ENCODE data around the gene KNDC1.

Gene KNDC1

DNA sequence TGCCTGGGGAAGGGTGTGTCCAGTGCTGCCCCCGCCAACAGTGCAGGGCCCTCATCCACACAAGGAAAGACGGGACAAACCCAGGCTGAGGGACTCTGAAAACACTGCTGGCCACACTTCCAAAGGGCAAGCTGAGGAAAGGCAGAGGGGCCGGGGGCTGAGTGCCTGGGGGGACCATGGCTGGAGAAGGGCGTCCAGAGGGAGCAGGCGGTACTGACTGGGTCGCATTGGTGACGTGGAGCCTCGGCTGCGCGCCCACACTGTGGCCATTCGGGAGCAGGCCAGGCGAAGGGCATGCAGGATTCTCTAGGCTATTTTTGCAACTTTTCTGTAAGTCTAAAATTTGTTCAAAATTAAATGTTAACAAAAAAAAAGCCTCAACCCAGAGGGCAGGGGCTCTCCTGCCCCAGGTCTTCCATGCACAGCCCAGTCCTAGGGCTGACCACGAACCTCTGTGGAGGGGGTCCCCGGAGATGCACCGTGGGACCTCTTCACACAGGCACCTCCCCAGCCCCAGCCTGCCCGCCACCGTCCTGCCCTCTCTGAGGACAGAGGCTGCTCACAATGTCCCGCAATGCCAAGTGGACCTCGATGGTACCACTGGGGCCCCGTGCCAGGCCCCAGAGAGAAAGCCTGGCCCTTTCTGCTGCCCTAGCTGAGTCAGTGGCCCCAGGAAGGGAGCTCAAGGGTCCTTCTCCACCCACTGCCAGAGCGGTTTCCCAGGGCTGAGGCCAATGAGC is 106.2 kb downstream of the KNDC1 start:
- no peak for DNase-seq

- no peak for DNase-seq
These were observed 107.3 kb downstream of the KNDC1 start for GRCh38 chr10:133267293-133267692.

DNA sequence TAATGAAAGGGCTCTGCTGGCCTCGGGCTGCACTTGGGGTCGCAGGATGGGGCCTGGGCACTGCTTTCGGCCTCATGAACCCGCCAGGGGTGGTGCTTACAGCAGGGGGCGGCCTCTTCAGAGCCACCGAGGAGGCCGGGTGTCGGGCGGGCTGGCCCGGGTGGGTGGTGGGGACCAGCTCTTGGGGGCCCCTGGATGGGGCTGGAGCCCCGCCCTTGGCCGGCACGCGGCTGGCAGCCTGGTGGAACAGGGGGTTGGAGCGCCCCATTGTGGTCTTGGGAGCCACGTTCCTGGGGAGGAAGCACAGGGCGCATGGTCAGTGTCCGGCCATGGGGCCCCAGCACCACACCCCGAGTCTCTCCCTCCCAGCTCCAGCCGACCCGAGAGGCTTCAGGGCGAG is 107.8 kb downstream of the KNDC1 start:
- DNase-seq = no peak

GRCh38 chr10:133268532-133268931 is 108.5 kb downstream of the KNDC1 start:
- DNase-seq = no peak

DNA sequence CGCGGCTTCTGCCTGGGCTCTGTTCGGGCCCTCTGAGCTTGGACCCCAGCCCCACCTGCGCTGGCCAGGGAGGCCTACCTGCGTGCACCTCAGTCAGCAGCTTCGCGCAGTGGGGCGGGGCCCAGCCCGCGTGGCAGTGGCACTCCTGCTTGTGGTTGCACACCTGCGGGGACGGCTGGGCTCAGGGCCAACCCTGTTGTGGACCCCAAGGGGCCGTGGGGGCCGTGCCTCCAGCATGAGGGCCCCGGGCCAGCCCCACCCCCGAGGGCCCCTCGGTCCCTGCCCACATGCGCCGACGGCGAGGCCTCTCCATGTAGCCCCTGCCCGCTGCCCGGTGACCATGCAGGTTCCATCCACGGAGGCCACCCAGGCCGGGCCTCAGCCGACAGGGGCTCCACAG is 109.3 kb downstream of the KNDC1 start:
- DNase-seq = no peak

GRCh38 chr10:133270204-133270603 is 110.2 kb downstream of the KNDC1 start:
- DNase-seq = no peak

- DNase-seq = no peak
These were observed 110.8 kb downstream of the KNDC1 start for GRCh38 chr10:133270773-133271297.

- DNase-seq = no peak
These were observed 111.7 kb downstream of the KNDC1 start for GRCh38 chr10:133271521-133272300.

- DNase-seq = no peak
These were observed 112.4 kb downstream of the KNDC1 start for GRCh38 chr10:133272301-133272963.

GRCh38 chr10:133272964-133273420 is 113.0 kb downstream of the KNDC1 start:
- DNase-seq = no peak

- DNase-seq = no peak
These were observed 113.6 kb downstream of the KNDC1 start for GRCh38 chr10:133273534-133274143.

DNA sequence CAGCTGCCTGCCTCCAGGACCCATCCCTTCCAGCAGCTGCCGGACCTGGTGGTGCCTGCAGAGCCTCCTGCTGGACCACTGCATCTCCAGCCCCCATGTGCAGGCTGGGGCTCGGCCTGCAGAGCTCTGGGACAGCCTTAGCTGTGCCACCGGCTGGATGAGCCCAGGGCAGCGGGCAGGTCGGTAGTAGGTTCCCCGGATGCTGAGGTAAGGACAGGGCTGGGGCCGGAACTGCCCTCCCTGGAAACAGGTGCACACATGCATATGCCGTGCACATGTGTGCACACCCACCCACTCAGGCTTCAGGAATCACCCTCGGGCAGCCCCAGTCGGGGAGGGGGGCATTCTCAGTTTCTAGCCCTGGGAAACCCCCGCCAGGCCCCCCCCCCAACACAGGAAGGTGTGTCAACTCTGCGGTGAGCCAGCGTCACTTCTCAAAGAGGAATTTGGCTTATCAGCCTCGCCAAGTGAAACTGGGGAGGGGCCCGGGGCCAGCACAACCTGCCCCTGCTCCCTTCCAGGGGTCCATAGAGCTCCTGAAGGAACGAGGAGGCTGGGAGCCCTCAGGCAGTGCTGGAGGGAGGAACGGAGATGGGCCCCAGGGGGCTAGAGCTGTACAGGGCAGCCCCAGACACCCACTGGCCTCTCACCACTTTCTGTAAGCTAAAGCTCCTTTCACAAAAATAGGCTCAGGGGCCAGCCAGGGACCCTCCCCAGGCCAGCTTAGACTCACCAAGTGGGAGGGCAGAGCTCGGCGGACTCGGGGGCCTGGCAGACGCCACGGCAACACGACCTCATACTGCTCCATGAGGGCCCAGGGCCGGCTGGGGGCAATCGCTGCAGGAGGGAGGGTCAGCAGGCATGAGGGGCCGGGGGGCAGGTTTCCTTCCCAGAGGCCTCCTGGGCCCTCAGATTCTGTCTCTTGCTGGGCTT is 115.0 kb downstream of the KNDC1 start:
- no peak for DNase-seq

DNA sequence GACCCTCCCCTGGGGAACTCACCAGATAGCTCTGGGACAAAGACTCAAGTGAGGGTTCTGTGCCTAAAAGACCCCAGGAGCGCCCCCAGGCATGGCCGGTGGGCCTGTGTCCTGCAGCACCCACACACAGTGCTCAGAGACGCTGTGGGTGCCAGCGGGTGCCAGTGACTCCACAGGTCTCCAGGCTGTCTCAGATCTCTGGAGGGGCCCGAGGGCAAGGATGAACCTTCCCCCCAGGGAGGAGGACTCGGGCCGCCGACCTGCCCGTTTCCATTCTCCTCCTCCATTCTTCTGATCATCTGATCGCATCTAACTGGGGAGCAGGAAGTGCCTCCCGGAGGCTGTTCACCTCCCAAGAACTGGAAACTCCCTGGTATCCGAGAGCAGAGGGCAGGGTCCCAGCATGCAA is 115.7 kb downstream of the KNDC1 start:
- DNase-seq = peak; percentile 38

All from T1000 (cell line).